Activated CD4-positive, alpha-beta T cell treated with anti-CD3 and anti-CD28 coated beads for 1 hour (primary cell): ENCODE results near the gene STK39.

Experiments used
- DNase-seq: peaks from one replicate; pipeline ENCODE4 v3.0.0-alpha.2; 2020

Gene STK39

DNA sequence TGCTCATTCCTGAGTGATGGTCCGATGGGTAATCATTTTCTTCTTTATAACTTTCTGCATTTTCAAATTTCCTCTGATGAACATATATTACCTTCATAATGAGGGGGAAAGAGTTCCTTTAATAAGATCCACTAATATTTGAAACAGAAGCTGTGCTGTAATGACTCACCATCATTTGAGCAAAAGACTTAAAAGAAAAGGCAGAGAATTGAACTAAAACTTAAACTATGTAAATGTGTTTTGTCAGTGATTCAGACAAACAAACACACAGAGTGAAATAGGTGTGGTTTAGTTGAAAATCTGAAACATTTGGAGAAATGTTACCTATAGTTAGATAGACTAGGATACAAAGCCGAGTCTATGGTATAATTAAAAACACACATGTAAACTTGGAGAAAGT, 209.6 kb downstream of the STK39 start:
- DNase-seq = no peak

DNA sequence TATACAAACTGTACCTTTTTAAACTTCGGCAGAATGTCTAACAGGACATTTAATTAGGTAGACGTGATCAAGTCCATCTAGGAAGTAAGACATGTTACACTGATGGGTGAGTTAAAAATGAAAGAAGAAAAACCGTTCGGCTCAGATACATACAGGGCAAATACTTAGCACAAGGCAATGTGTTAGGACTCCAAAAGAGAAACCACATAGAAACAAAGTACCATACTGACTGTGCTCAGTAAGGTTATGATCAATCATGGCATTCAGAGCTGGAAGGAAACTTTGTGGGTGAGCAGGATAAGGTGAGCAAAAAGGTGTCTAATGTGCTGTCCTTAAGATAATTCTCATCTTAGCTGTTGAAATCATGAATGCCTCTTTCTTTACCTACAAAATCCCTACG, 211.9 kb downstream of the STK39 start:
- no peak for DNase-seq

DNA sequence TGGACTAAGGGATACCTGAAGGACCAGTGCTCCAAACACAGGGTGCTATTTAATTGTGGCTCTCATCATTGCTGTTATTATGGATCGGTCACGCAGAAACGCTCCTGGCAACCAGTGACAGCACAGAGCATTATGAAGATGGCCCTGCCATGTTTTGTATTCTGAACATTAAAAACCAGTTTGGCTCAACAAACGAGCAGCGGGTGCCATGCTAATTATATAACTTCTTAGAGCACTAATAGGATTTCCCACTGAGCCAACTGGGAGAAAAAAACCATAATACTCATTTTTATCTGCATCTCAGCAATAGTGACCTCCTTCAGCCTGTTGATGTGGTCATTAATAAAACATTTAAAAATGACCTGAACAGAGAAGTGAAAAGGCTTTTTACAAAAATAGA, 212.8 kb downstream of the STK39 start:
- no peak for DNase-seq

- DNase-seq = no peak
Measured at GRCh38 chr2:168033966-168034365, 213.4 kb downstream of the STK39 start.

GRCh38 chr2:168032091-168032490, 215.3 kb downstream of the STK39 start:
- DNase-seq = no peak

DNA sequence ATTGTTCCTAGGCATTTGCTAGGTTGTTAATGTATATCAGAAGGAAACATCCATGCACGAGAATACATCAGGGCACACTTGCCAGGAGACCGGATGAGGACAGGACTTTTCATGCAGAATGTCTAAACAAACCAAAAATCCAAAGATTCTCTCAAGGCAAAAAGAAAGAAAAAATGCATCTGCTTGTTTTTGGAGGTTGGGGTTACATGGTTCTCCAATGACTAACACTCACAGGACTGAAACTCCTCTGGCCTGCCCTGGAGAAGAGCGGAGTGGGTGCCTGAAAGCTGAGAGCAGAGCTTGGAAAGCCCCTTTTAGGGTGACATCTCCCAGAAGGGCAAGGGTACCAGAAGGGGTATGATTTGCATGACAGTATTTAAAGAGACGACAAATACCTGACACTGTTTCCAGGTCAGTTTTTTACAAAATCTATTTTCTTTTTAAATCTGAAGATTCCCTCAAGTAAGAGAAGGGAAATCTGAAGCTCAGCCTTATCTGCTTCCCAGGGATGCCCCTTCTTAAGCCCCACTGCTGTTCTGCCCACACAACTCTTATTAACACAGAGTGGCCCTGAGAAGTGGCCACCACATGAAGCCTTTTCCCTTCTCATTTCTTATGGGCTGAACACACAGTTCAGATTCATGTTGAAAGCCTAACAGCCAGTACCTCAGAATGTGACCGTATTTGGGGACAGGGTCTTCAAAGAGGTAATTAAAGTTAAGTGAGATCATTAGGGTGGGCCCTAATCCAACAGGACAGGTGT, 216.4 kb downstream of the STK39 start:
- no peak for DNase-seq

GRCh38 chr2:168029071-168029470, 218.3 kb downstream of the STK39 start:
- DNase-seq = no peak

- DNase-seq = no peak
Measured at GRCh38 chr2:168028362-168028761, 219.0 kb downstream of the STK39 start.

DNA sequence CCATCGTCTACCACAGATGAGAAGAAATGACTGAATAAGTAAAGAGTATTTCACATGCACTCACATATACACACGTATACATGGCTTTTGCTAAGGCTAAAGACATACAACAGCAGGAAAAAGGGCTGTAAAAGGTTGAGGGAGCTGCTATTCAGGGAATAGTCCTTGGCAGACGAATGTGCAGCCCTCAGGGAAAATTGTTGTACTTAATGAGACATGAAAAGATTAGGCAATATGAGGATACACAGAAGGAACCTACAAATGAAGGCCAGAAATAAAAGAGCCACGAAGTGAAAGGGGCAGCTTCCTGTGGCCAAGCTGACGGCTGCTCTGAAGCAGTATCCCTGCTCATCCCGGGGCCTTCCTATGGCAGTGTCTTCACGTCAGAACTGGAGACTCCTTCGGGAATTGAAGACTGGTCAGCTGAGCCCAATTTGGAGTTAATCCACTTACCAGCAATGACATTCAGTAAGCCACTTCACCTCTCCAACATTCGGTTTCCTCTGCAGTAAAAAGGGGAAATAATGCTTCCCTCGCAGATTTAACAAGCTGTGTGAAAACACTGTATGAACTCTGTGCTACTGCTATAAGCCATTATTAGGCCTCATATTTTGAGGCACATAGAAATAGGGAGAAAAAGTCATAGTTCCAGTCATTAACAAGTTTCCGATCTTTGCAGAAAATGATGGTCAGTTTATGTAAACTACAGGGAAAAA, 221.8 kb downstream of the STK39 start:
- no peak for DNase-seq

DNA sequence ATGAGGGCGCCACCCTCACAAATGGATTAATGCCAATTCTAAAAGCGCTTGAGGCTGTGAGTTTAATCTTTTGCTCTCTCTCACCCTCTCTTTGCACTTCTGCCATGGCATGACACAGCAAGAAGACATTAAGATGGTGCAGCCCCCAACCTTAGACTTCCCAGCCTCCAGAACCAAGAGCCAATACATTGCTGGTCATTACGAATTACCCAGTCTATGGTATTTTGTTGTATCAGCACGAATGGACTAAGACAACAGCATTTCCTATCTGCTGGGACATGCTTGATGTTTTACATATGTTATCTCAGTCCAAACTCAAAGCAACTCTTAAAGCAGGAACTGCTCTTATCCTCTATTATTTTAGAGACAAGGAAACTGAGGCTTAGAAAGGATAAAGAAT, 222.9 kb downstream of the STK39 start:
- DNase-seq = no peak

DNA sequence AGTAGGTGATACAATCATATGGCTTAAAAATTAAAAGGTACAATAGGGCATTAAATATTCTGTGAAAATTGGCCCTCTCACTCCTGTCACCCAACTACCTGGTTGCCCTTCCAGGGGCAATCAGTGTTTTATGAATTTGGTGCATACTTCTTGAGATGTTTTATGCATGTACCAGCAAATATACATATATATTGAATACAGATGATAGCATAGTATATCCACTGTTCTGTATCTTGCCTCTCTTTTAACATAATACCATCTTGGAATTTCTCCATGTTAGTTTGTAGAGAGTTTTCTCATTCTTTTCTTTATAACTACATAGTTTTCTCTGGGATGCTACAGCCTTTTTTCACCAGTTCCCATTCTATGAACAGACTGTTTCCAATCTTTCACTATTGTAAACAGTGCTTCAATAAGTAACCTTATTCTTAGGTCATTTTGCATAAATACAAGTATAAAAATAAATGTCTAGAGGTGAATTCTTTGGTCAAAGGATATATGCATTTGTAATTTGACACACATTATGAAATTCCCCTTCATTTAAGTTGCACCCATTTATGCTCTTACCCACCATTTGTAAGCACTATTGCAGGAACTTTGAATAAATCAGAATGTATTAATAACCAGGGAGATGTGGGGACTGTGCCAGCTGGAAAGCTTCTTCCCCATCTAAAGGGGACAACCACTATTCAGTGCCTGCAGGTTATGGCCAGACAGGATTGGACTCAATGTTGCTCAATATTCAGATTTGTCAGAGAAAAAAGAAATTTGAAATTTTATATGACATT, 225.4 kb downstream of the STK39 start:
- DNase-seq = no peak

GRCh38 chr2:168015274-168015953, 232.0 kb downstream of the STK39 start:
- DNase-seq = no peak

- DNase-seq = no peak
Measured at GRCh38 chr2:168009900-168010299, 237.5 kb downstream of the STK39 start.

DNA sequence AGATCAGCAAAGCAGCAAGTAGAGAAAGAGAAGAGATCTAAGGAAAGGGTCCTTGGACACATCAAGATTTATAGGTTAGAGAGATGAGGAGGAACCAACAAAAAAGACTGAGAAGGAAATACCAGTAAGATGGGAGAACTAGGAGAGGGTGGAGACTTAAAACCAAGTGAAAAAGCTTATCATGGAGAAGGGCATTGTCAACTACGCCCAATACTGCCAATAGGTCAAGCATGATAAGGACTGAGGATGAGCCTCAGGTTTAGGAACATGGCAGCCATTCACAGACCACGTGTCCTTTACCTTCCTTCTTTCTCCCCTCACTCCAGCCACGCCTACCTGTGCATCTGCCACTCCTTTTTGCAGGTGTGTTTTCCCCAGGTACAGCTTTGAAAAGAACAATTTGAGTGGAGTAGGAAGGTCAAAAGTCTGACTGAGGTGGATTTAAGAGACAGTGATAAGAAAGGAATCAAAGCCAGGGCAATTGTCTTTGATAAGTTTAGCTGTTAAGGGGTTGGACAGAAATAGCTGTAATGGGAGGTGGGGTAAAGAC, 238.7 kb downstream of the STK39 start:
- no peak for DNase-seq

GRCh38 chr2:168006498-168006897, 240.9 kb downstream of the STK39 start:
- no peak for DNase-seq

DNA sequence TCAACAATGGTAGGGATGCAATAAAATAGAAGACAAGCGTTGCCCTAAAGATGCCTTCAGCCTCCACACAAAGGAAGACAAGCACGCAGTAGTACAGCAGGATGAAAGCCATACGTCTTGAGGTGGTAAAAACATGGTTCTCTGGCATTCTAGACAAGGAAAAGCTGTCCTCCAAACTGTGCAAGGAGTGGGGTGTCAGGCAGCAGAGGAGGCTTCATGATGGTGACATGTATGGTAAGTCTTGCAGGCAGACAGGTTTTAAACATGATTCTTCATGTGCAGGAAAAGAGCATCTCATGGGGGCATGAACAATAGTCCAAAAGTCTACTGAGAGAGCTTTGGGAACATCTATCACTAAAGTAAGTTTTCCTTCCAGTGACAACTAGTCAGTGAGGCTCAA, 241.8 kb downstream of the STK39 start:
- DNase-seq = no peak

GRCh38 chr2:168003876-168004275, 243.5 kb downstream of the STK39 start:
- DNase-seq = no peak

DNA sequence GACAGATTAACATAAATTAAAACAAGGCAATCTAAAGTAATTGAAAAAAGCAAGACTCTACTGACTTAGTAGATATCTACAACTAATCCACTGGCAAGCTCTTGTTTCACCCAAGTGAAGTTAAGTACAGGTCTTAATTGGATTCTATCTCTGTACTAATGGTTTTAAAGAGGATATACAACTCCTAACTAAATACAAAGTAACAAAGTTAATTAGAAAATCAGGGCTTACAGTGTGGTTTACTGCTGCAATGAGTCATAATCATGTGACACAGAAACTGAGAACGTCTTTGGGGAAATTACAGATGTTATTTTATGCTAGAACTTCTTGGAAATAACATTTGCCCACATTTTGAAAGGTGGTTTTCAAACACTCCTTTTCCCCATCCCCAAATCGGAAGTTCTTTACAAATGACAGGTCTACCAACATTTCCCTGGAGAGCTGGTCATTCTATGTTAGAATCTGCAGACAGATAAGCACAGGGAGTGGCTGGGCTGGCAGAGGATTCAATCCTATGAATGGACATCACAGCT, 245.3 kb downstream of the STK39 start:
- DNase-seq = no peak

DNA sequence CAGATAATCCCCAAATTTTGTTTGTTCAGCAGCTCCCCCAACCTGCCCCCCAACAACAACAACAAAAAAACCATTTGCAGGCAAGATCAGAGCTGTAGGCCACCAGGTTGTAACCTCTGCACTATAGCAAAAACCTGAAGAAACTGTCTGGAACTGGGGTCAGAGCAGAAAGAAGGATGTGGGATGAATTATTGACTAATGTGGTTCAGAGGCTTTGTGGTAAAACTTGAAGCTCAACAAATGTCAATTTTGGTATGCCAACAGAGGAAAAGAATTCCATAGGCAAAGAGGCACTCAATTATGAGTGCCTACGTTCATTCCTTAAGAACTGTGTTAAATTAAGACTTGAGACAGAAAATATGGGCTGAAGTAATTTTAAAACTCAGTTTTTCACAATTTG, 255.1 kb downstream of the STK39 start:
- DNase-seq = no peak

- no peak for DNase-seq
Measured at GRCh38 chr2:167990062-167990461, 257.3 kb downstream of the STK39 start.

DNA sequence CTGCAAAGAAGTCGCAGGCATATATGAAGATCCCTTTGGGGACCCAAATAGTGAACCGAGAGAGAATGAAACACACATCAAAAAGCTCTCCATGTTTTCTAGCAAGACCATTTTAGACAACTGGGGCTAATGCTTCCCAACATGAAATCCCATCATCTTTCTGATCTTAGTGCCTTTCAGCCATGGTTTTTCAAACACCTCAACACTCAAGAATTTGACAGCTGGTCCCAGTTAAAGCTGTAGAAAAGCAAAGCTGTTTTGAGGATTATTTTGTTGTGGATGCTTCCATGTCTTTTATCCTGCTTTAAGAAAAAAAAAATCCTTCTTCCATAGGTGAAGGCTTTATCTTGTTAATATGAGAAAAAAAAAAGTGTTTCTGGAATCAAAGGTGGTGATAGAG, 259.1 kb downstream of the STK39 start:
- DNase-seq = no peak

- DNase-seq = no peak
Measured at GRCh38 chr2:167987558-167987957, 259.8 kb downstream of the STK39 start.

GRCh38 chr2:167987026-167987425, 260.4 kb downstream of the STK39 start:
- DNase-seq = no peak
